Prostate gland (tissue), 2 donors: ENCODE data around the gene ANKRD13A. TPM values are rescaled to one million over a fixed set of nuclear protein-coding genes. Genes with fewer than 3 reads are reported as not detected.

Source experiments
- DNase-seq: peaks from one replicate; pipeline ENCODE4 v3.0.0-alpha.2; 2019; ENCODE audit warnings: low spot score
- H3K27ac ChIP-seq, 2 donors: fragments of 200-600 bp; sonication (generic); 2 replicates each; pipeline ENCODE4 v1.5.1; 2017 to 2019
- H3K27me3 ChIP-seq: fragments of 200-600 bp; sonication (generic); replicated peaks from 2 replicates; pipeline ENCODE4 v1.5.1; 2019; ENCODE audit not compliant: insufficient read depth
- H3K36me3 ChIP-seq, 2 donors: fragments of 200-600 bp; sonication (generic); 1 replicate in 1 of 2; 2 replicates in 1 of 2; pipeline versions ENCODE4 v1.5.1 to v1.8.1; 2017 to 2019
- H3K4me1 ChIP-seq: fragments of 200-600 bp; sonication (generic); replicated peaks from 2 replicates; pipeline ENCODE4 v1.5.1; 2019
- H3K4me3 ChIP-seq, 2 donors: fragments of 200-600 bp; sonication (generic); 2 replicates each; pipeline ENCODE4 v1.5.1; 2017 to 2019
- H3K9me3 ChIP-seq: fragments of 200-600 bp; sonication (generic); 2 replicates; pipeline ENCODE4 v1.5.1; 2017
- POLR2A ChIP-seq: fragments of 450-650 bp; IDR thresholded peaks from one replicate; pipeline ENCODE4 v1.6.1; 2016; ENCODE audit warnings: antibody characterized with exemption, mild to moderate bottlenecking
- POLR2AphosphoS5 ChIP-seq: sonication (generic); formaldehyde crosslinking; IDR thresholded peaks from one replicate; pipeline ENCODE4 v1.6.1; 2017; ENCODE audit warnings: antibody characterized with exemption
- WGBS: methylation state at CpG from one replicate; pipeline ENCODE4 v1.1.5; 2018; 5-methylcytosine and 5-hydroxymethylcytosine counted together
- intact Hi-C: fragments of 100-400 bp; cut with DNase I; formaldehyde crosslinking; loops from one replicate; pipeline ENCODE4 v1.14.2; 2022
- total RNA-seq, 2 donors: library from RNA; depleted of rRNA; stranded (reverse); fragments of >200 nt; gene quantifications; one replicate each; pipeline ENCODE4 v1.1.0, GENCODE V29; 2016
- TF ChIP-seq, protein P1 (sequence below), 4 experiments: fragments of 200-600 bp in 2 of 4; fragments of 450-650 bp in 2 of 4; sonication (generic) in 2 of 4; IDR thresholded peaks; 1 replicate in 3 of 4; 2 replicates in 1 of 4; pipeline ENCODE4 v1.5.1; 2016 to 2019; ENCODE audit warnings: antibody characterized with exemption in 4 of 4, mild to moderate bottlenecking in 2 of 4, moderate library complexity in 2 of 4

ANKRD13A gene
- total RNA-seq, 2 donors from 2014 or later: 76.1 to 87.4 TPM

GRCh38 chr12:110012659-110013058 is 13.4 kb downstream of the ANKRD13A start:
- 93% methylated on average over 4 of the region's 4 CpGs for WGBS
- no peak overlapping the region for H3K4me3 ChIP-seq
- intact Hi-C loops: no loop called here
- TF ChIP-seq, protein P1, sequence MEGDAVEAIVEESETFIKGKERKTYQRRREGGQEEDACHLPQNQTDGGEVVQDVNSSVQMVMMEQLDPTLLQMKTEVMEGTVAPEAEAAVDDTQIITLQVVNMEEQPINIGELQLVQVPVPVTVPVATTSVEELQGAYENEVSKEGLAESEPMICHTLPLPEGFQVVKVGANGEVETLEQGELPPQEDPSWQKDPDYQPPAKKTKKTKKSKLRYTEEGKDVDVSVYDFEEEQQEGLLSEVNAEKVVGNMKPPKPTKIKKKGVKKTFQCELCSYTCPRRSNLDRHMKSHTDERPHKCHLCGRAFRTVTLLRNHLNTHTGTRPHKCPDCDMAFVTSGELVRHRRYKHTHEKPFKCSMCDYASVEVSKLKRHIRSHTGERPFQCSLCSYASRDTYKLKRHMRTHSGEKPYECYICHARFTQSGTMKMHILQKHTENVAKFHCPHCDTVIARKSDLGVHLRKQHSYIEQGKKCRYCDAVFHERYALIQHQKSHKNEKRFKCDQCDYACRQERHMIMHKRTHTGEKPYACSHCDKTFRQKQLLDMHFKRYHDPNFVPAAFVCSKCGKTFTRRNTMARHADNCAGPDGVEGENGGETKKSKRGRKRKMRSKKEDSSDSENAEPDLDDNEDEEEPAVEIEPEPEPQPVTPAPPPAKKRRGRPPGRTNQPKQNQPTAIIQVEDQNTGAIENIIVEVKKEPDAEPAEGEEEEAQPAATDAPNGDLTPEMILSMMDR (IDR thresholded peaks at IDR 0.05): no peak
- TF ChIP-seq POLR2AphosphoS5 (no peak), POLR2A (no peak)
- DNase-seq: no peak
- H3K4me1 ChIP-seq: no peaks in the 10 kb centered on the region
- H3K36me3 ChIP-seq: no peaks in the 10 kb centered on the region
- no peaks in the 10 kb centered on the region for H3K9me3 ChIP-seq
- H3K27me3 ChIP-seq: no peaks in the 10 kb centered on the region
- no peak overlapping the region for H3K27ac ChIP-seq

- H3K27me3 ChIP-seq: no peaks in the 10 kb centered on the region
- intact Hi-C loops: no loop called here
- no peak overlapping the region for H3K4me3 ChIP-seq
- no peaks in the 10 kb centered on the region for H3K9me3 ChIP-seq
- peaks cover 0 to 2% of the 10 kb centered on the region in 2 donors for H3K36me3 ChIP-seq
- no peak overlapping the region for H3K27ac ChIP-seq
- TF ChIP-seq POLR2AphosphoS5: no peak
- no peak for TF ChIP-seq POLR2A
- TF ChIP-seq, protein P1 (IDR thresholded peaks at IDR 0.05): no peak
- WGBS: 76% methylated on average over 2 of the region's 2 CpGs
- H3K4me1 ChIP-seq: no peaks in the 10 kb centered on the region
- no peak for DNase-seq
These were observed 15.9 kb downstream of the ANKRD13A start for GRCh38 chr12:110015132-110015531.

DNA sequence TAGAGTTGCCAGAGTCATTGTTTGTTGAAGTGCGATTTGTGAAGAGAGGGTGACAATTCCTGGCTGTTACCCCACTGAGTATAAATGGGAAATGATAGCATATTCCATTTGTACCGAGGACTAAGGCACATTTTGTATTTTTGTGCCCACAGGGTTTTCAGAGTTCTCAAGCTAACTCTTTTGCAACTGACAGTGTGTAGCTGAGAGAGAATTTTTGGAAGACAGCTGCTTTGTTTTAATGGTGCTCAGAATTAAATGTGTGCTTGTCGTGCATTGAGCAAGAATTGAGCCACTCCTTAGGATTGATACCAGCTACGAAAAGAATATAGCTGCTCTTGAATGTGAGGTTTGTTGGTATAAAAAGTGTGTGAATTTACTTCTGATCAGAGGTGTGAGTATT is 21.7 kb downstream of the ANKRD13A start:
- no peak for DNase-seq
- Histone ChIP-seq H3K4me1 (no peaks in the 10 kb centered on the region), H3K9me3 (no peaks in the 10 kb centered on the region), H3K27me3 (no peaks in the 10 kb centered on the region), H3K4me3 (no peak overlapping the region), H3K27ac (no peak overlapping the region), H3K36me3 (peaks cover 0 to 6% of the 10 kb centered on the region in 2 donors)
- TF ChIP-seq, protein P1 (IDR thresholded peaks at IDR 0.05): no peak
- no peak for TF ChIP-seq POLR2AphosphoS5
- no peak for TF ChIP-seq POLR2A
- 79% methylated on average over 4 of the region's 4 CpGs for WGBS
- intact Hi-C loops: no loop called here

GRCh38 chr12:110023059-110023980 is 24.1 kb downstream of the ANKRD13A start:
- intact Hi-C loops: no loop called here
- Histone ChIP-seq H3K36me3 (peaks cover 0 to 6% of the 10 kb centered on the region in 2 donors), H3K27ac (no peak overlapping the region), H3K27me3 (no peaks in the 10 kb centered on the region), H3K4me1 (no peaks in the 10 kb centered on the region), H3K9me3 (no peaks in the 10 kb centered on the region), H3K4me3 (no peak overlapping the region)
- DNase-seq: no peak
- no peak for TF ChIP-seq POLR2A
- TF ChIP-seq, protein P1 (IDR thresholded peaks at IDR 0.05): no peak
- no peak for TF ChIP-seq POLR2AphosphoS5
- 61% methylated on average over 5 of the region's 5 CpGs for WGBS

GRCh38 chr12:110024051-110024450 is 24.8 kb downstream of the ANKRD13A start:
- no peak for DNase-seq
- Histone ChIP-seq H3K27me3 (no peaks in the 10 kb centered on the region), H3K36me3 (peaks cover 0 to 6% of the 10 kb centered on the region in 2 donors), H3K4me1 (no peaks in the 10 kb centered on the region), H3K27ac (no peak overlapping the region), H3K4me3 (no peak overlapping the region), H3K9me3 (no peaks in the 10 kb centered on the region)
- 82% methylated on average over 2 of the region's 2 CpGs for WGBS
- intact Hi-C loops: no loop called here
- no peak for TF ChIP-seq POLR2AphosphoS5
- TF ChIP-seq, protein P1 (IDR thresholded peaks at IDR 0.05): no peak
- TF ChIP-seq POLR2A: no peak
